AG09319 (cell line): ENCODE measurements around the gene STPG4.

Source experiments
- DNase-seq: peaks from one replicate; pipeline ENCODE4 v3.0.0-alpha.2; 2010; ENCODE audit warnings: low read depth; ENCODE audit errors: extremely low read depth
- CTCF ChIP-seq: IDR thresholded peaks from 2 replicates; pipeline ENCODE4 v1.5.1; 2011; ENCODE audit warnings: low read depth, mild to moderate bottlenecking, inconsistent platforms, low read length, moderate library complexity

The STPG4 gene

GRCh38 chr2:47147021-47147420, 8.1 kb downstream of the STPG4 start:
- DNase-seq = no peak
- TF ChIP-seq CTCF = no peak

DNA sequence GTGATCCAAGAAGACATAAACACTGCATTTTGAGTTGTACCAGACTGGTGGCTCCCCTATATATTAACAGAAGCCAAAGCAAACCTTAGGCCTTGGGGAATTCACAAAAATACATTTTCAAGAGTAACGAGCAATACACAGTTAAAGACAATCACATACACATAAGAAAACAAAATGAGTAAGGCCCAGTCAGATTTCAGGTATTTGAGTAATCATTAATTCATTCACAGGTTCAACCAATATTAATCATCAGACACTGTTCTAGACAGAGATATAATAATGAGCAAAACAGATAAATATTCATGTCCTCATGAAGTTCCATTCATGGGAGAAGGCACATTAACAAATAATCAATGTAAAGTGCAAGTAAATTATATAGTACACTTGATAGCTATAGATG, 9.6 kb downstream of the STPG4 start:
- TF ChIP-seq CTCF = no peak
- no peak for DNase-seq

DNA sequence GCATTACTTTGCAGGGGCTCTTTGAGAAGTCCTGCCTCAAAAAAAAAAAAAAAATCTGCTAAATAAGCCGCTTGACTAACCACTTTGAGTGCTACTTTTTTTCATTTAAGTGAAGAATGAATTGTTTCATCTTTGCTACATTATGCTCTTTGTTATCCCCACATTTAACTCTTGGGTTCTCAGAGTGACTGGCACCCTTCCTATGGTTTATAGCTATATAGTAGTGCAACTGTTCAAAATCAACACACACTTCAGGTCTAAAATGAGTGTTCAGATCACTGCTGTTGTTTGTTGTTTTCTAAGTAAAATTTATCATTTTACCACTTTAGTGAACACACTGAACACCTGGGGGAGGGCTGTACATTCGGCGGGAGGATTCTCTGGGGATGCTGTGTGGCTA, 13.6 kb downstream of the STPG4 start:
- no peak for DNase-seq
- TF ChIP-seq CTCF = no peak

- no peak for TF ChIP-seq CTCF
- DNase-seq = no peak
Measured at GRCh38 chr2:47134386-47135090, 20.6 kb downstream of the STPG4 start.

DNA sequence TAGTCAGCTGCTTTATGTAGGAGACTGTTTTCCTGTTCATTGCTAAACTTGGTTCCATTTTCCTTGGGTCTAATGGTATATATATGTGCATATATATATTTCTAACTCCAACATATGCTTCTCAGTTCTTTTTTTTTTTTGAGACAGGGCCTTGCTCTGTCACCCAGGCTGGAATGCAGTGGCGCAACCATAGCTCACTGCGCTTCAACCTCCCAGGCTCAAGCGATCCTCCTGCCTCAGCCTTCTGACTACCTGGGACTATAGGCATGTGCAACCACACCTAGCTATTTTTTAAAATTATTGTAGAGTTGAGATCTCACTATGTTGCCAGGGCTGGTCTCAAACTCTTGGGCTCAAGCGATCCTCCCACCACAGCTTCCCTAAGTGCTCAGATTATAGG, 22.1 kb downstream of the STPG4 start:
- no peak for TF ChIP-seq CTCF
- no peak for DNase-seq

- DNase-seq = no peak
- no peak for TF ChIP-seq CTCF
Measured at GRCh38 chr2:47129191-47129706, 25.9 kb downstream of the STPG4 start.

GRCh38 chr2:47128705-47129104, 26.4 kb downstream of the STPG4 start:
- TF ChIP-seq CTCF = no peak
- no peak for DNase-seq
